Neural cell (in vitro differentiated cells): ENCODE measurements around the gene ECI1. TPM values are rescaled to one million over a fixed set of nuclear protein-coding genes. Genes with fewer than 3 reads are reported as not detected.

Source experiments
- H2AFZ ChIP-seq: fragments of 200-600, 300-800 bp; sonication (generic), shearing (Covaris generic); 2 replicates; pipeline ENCODE4 v1.6.0; 2014; ENCODE audit warnings: low read depth, mild to moderate bottlenecking, antibody characterized with exemption, low read length, moderate library complexity
- H3F3A ChIP-seq: fragments of 200-600 bp; shearing (Covaris generic); 2 replicates; pipeline ENCODE4 v1.6.1; 2016; ENCODE audit warnings: mild to moderate bottlenecking, moderate library complexity, mixed read lengths, antibody characterized with exemption, low read length; ENCODE audit not compliant: insufficient read depth, poor library complexity, severe bottlenecking
- H3K27ac ChIP-seq: fragments of 200-600, 300-800 bp; sonication (generic), shearing (Covaris generic); 2 replicates; pipeline ENCODE4 v1.5.1; 2014; ENCODE audit warnings: mild to moderate bottlenecking, low read length, moderate library complexity
- H3K27me3 ChIP-seq: fragments of 300-800, 200-600 bp; sonication (generic), shearing (Covaris generic); 2 replicates; pipeline ENCODE4 v1.6.0; 2014; ENCODE audit warnings: mild to moderate bottlenecking, low read depth, low read length, moderate library complexity; ENCODE audit not compliant: insufficient read depth
- H3K36me3 ChIP-seq: fragments of 300-800, 200-600 bp; sonication (generic), shearing (Covaris generic); 2 replicates; pipeline ENCODE4 v1.5.1; 2014; ENCODE audit warnings: mild to moderate bottlenecking, antibody characterized with exemption, low read length, moderate library complexity; ENCODE audit not compliant: insufficient read depth
- H3K4me2 ChIP-seq: fragments of 300-800, 200-600 bp; sonication (generic), shearing (Covaris generic); 2 replicates; pipeline ENCODE4 v1.6.0; 2014; ENCODE audit warnings: mild to moderate bottlenecking, low read length
- H3K4me3 ChIP-seq: fragments of 300-800, 200-600 bp; sonication (generic), shearing (Covaris generic); 2 replicates; pipeline ENCODE4 v1.5.1; 2014; ENCODE audit warnings: mild to moderate bottlenecking, low read length, moderate library complexity
- H3K79me2 ChIP-seq: fragments of 200-600 bp; shearing (Covaris generic); replicated peaks from 2 replicates; pipeline ENCODE4 v1.6.0; 2014; ENCODE audit warnings: mild to moderate bottlenecking, low read length, moderate library complexity; ENCODE audit not compliant: insufficient read depth
- H3K9ac ChIP-seq: fragments of 300-800, 200-600 bp; sonication (generic), shearing (Covaris generic); 2 replicates; pipeline ENCODE4 v1.6.1; 2016; ENCODE audit warnings: mild to moderate bottlenecking, low read length, mixed read lengths
- H3K9me2 ChIP-seq: fragments of 200-600 bp; shearing (Covaris generic); 2 replicates; pipeline ENCODE4 v1.6.1; 2016; ENCODE audit warnings: mild to moderate bottlenecking, low read length, mixed read lengths; ENCODE audit not compliant: insufficient read depth
- H3K9me3 ChIP-seq: fragments of 200-600, 300-800 bp; sonication (generic), shearing (Covaris generic); 2 replicates; pipeline ENCODE4 v1.6.1; 2016; ENCODE audit warnings: mild to moderate bottlenecking, mixed run types, low read length, moderate library complexity, mixed read lengths
- H4K20me1 ChIP-seq: fragments of 200-600 bp; shearing (Covaris generic); 2 replicates; pipeline ENCODE4 v1.6.1; 2016; ENCODE audit warnings: mild to moderate bottlenecking, mixed run types; ENCODE audit not compliant: insufficient read depth
- CTCF ChIP-seq: fragments of 450-650 bp; IDR thresholded peaks from 2 replicates; pipeline ENCODE4 v1.5.1; 2014; ENCODE audit warnings: antibody characterized with exemption, mild to moderate bottlenecking, moderate library complexity; ENCODE audit not compliant: poor library complexity, severe bottlenecking
- EP300 ChIP-seq: fragments of 450-650 bp; conservative IDR thresholded peaks from 2 replicates; pipeline ENCODE4 v1.6.1; 2014; ENCODE audit warnings: antibody characterized with exemption, mild to moderate bottlenecking, moderate library complexity; ENCODE audit not compliant: poor library complexity, severe bottlenecking
- EZH2 ChIP-seq: fragments of 200-600, 300-800 bp; shearing (Covaris generic), sonication (generic); IDR thresholded peaks from 2 replicates; pipeline ENCODE4 v1.6.1; 2014; ENCODE audit warnings: antibody characterized with exemption, low read length, borderline replicate concordance, mild to moderate bottlenecking; ENCODE audit not compliant: insufficient read depth, poor library complexity, severe bottlenecking
- MXI1 ChIP-seq: fragments of 450-650 bp; conservative IDR thresholded peaks from 2 replicates; pipeline ENCODE4 v1.6.1; 2014; ENCODE audit warnings: antibody characterized with exemption, mild to moderate bottlenecking; ENCODE audit not compliant: poor library complexity, severe bottlenecking
- POLR2AphosphoS5 ChIP-seq: IDR thresholded peaks from 2 replicates; pipeline ENCODE4 v1.6.1; 2012
- RAD21 ChIP-seq: fragments of 450-650 bp; conservative IDR thresholded peaks from 2 replicates; pipeline ENCODE4 v1.6.1; 2014; ENCODE audit warnings: antibody characterized with exemption, mild to moderate bottlenecking, moderate library complexity
- REST ChIP-seq: IDR thresholded peaks from 2 replicates; pipeline ENCODE4 v1.6.1; 2012; ENCODE audit warnings: borderline replicate concordance
- SMC3 ChIP-seq: fragments of 450-650 bp; conservative IDR thresholded peaks from 2 replicates; pipeline ENCODE4 v1.6.1; 2014; ENCODE audit warnings: antibody characterized with exemption, mild to moderate bottlenecking, moderate library complexity; ENCODE audit not compliant: poor library complexity
- TAF1 ChIP-seq: IDR thresholded peaks from 2 replicates; pipeline ENCODE4 v1.6.1; 2012; ENCODE audit warnings: low read depth
- polyA plus RNA-seq: library from polyadenylated mRNA; depleted of rRNA; stranded (reverse); fragments of >200 nt; gene quantifications from 2 replicates; pipeline ENCODE4 v1.2.3, GENCODE V29; 2014

Gene ECI1
- polyA plus RNA-seq, 1 donor from 2014 or later: 35.3 TPM

DNA sequence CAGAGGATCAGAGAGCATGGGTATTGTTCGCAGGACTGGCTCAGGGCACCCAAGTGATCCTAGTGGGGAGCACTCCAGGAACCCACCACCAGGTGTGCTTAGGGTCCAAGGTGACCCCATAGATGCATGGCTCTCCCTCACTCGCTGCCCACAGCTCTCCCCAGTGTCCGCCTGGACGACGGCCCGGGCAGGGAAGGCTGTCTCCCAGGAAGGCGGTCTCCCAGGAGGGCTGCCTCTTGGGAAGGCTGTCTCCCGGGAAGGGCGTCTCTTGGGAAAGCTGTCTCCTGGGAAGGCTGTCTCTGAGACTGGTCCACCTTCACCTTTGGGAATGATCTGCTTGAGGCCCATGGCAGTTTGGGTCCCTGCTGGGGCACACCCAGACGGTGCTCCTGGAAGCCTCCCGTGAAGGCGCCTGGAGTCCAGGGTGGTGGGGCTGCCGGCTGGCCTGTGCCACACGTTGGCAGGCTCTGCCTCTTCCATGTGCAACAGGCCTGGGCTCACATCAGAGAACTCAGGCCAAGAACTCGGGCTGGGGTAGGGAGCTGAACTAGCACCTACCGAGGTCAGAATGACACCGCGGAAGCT, 5.0 kb downstream of the ECI1 start:
- no peak overlapping the region for H3K4me2 ChIP-seq

More for the DNA sequence above, 5.0 kb downstream of the ECI1 start:
- Histone ChIP-seq H3K27ac (no peak overlapping the region), H3K9me2 (no peaks in the 10 kb centered on the region), H3K36me3 (no peaks in the 10 kb centered on the region), H3K27me3 (no peaks in the 10 kb centered on the region), H3K4me3 (no peak overlapping the region), H4K20me1 (no peaks in the 10 kb centered on the region), H3K9ac (no peak overlapping the region), H2AFZ (no peak overlapping the region), H3K9me3 (no peaks in the 10 kb centered on the region), H3F3A (no peaks in the 10 kb centered on the region), H3K79me2 (peaks cover 4% of the 10 kb centered on the region)
- TF ChIP-seq CTCF (no peak), TAF1 (no peak), RAD21 (no peak), POLR2AphosphoS5 (no peak), REST (no peak), SMC3 (no peak), EZH2 (no peak), EP300 (no peak), MXI1 (no peak)
